OCI-LY1 (cell line): Measurements from ENCODE around the gene HTT.

Experiments
- CTCF ChIP-seq: fragments of 200-600 bp; sonication (generic), shearing (Covaris generic); IDR thresholded peaks from 2 replicates; pipeline ENCODE4 v1.5.1; 2017; ENCODE audit warnings: mild to moderate bottlenecking, antibody characterized with exemption, low read length, moderate library complexity, mixed read lengths
- EZH2 ChIP-seq: fragments of 200-600 bp; sonication (generic), shearing (Covaris generic); IDR thresholded peaks from 2 replicates; pipeline ENCODE4 v1.8.0; 2017; ENCODE audit warnings: borderline replicate concordance, mixed run types, mild to moderate bottlenecking, antibody characterized with exemption, low read length, moderate library complexity, mixed read lengths

GRCh38 chr4:3176367-3177229 is 102.1 kb downstream of the HTT start:
- TF ChIP-seq CTCF (no peak), EZH2 (no peak)
